Spleen (tissue), 7 donors: ENCODE measurements around the gene DGKB.

Experiments
- POLR2A ChIP-seq, 3 donors: fragments of 450-650 bp; IDR thresholded peaks; one replicate each; pipeline ENCODE4 v1.5.1; 2017; ENCODE audit warnings: antibody characterized with exemption in 3 of 3, mild to moderate bottlenecking in 1 of 3
- POLR2AphosphoS5 ChIP-seq, 3 donors: sonication (generic); formaldehyde crosslinking; IDR thresholded peaks; one replicate each; pipeline ENCODE4 v1.5.1; 2017; ENCODE audit warnings: antibody characterized with exemption in 3 of 3
- TF ChIP-seq, protein P1 (sequence below), 11 experiments: fragments of 200-600 bp in 7 of 11; fragments of 450-650 bp in 4 of 11; sonication (generic) in 4 of 11; IDR thresholded peaks in 8 of 11; conservative IDR thresholded peaks in 3 of 11; 1 replicate in 7 of 11; 2 replicates in 4 of 11; pipeline versions ENCODE4 v1.4.0 to v1.8.0; 2016 to 2021; ENCODE audit warnings: antibody characterized with exemption in 11 of 11, inconsistent platforms in 4 of 11, mild to moderate bottlenecking in 1 of 11
- donor health status: DM: no; HTN: no; CAD: no; lungs with moderate emphysema.
- donor health status: DM: no; HTN: no; CAD: no.
- donor health status: DM: no; HTN: no; CAD: no.

DNA sequence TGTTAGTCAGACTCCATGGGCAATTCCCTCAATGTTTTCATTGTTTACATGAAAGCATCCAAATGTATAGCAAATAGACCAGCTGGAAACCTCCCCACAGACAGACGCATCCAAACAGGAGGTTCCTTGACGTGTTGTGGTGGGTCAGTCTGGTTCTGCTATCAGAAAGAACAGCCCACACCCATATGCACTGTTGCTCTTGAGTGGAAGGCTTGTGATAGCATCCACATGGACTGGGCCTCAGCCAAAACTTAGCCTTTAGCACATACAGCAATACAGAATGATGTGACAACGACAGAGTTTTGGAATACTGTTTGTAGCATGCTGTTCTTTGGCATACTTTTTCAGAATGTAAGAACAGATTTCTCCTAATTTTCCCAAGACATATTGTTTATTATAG, 613.9 kb downstream of the DGKB start:
- TF ChIP-seq, protein P1, sequence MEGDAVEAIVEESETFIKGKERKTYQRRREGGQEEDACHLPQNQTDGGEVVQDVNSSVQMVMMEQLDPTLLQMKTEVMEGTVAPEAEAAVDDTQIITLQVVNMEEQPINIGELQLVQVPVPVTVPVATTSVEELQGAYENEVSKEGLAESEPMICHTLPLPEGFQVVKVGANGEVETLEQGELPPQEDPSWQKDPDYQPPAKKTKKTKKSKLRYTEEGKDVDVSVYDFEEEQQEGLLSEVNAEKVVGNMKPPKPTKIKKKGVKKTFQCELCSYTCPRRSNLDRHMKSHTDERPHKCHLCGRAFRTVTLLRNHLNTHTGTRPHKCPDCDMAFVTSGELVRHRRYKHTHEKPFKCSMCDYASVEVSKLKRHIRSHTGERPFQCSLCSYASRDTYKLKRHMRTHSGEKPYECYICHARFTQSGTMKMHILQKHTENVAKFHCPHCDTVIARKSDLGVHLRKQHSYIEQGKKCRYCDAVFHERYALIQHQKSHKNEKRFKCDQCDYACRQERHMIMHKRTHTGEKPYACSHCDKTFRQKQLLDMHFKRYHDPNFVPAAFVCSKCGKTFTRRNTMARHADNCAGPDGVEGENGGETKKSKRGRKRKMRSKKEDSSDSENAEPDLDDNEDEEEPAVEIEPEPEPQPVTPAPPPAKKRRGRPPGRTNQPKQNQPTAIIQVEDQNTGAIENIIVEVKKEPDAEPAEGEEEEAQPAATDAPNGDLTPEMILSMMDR (IDR thresholded peaks at IDR 0.05 in 8 of 11, conservative IDR thresholded peaks at IDR 0.05 in 3 of 11) = no peak
- TF ChIP-seq POLR2A (IDR thresholded peaks at IDR 0.05) = no peak
- TF ChIP-seq POLR2AphosphoS5 (IDR thresholded peaks at IDR 0.05) = no peak
